IPS-NIHi11 (cell line): ENCODE data around the gene KRTAP5-7.

ENCODE experiments used
- DNase-seq: peaks from one replicate; pipeline ENCODE4 v3.0.0; 2012; ENCODE audit warnings: mixed read lengths, low spot score

Gene KRTAP5-7

GRCh38 chr11:71495286-71496230 is 31.5 kb upstream of the KRTAP5-7 start:
- DNase-seq = no peak

DNA sequence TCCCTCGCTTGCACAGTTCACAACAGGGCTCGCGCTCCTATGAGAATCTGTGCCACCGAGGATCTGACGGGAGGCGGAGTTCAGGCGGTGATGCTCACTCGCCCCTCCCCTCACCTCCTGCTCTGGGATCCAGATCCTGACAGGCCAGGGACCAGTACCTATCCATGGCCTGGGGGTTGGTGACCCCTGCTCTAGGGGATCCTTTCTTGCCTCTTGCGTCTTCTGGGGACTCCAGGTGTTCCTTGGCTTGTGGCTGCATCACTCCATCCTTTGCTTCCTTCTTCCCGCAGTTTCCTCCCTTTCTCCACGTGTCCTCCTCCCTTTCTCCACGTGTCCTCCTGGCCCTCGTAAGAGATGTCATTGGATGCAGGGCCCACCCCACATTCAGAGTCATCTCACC is 30.6 kb upstream of the KRTAP5-7 start:
- no peak for DNase-seq

- DNase-seq = no peak
Observed at GRCh38 chr11:71498091-71498490, 29.0 kb upstream of the KRTAP5-7 start.

- no peak for DNase-seq
Observed at GRCh38 chr11:71499125-71499524, 27.9 kb upstream of the KRTAP5-7 start.

DNA sequence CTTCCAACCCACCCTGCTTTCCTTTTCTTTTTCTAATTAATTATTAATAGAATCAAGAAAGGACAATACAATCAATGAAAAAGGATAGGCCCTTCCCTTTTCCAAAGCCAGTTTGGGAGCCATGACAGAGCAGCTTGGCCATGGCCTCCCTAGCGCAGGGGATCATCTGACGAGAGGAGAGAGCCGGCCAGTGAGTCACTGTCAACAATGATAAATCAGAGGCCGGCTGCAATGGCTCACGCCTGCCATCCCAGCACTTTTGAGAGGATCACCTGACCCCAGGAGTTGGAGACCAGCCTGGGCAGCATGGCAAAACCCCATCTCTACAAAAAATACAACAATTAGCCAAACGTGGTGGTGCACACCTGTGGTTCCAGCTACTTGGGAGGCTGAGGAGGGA is 27.5 kb upstream of the KRTAP5-7 start:
- no peak for DNase-seq

DNA sequence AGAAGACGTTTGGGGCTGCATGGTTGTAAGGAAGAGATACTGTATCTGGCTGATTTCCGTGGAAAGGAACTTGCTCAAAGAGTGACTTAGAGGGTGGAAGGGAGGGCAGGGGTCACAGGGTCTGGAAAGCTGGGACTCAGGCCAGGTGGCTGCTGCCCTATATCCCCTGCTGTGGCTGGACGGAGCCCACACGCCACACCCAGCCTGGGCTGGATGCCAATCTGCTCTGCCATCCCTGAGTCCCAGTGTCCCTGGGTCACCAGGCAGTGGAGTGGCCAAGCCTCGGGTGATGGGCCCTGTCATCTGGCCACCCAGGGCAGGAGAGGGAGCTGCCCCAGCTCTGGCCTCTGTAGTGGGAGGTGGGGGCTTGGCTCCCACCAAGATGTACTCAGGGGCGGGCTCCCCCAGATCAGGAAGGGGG is 26.5 kb upstream of the KRTAP5-7 start:
- no peak for DNase-seq

DNA sequence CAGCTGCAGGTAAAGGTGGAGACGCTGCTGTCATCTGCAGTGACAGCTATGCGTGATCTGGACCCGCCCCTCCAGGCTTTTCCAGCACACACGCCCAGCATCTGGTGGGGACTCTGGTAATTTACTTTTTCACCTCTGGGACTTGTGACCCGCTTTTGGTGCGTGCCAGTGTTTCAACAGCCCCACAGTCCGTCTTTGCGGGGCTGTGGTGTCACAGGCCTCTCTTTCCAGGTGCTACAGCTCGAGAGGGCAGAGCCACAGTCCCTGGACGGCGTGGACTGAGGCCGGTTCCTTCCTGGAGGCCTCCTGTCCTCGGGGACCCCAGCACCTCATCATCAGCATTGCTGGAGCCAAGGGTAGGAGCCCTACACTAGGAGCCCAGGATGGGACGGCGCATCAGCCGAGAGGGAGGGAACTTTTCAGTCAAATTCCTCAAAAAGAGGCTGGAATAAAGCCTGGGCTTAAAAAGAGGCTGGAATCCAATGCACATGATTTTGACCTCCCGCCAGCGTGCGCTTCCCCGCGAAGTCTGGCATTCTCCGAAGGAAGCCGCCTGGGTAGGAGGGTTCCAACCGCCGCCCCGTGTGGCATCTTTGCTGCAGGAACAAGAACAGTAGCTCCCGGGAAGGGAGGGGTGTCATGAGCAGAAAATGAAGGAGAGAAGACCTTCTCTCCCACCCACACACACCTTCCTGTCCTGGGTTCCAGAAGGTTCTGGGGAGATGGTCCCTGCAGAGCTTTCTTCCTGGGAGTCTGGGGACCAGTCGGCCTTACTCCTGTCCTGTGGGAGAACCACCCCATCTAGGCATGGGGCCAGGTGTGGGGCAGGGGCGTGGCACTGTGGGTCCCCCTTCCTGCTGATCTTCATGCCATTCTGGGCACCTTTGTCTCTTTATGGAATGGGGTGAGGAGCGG is 25.7 kb upstream of the KRTAP5-7 start:
- DNase-seq = no peak

DNA sequence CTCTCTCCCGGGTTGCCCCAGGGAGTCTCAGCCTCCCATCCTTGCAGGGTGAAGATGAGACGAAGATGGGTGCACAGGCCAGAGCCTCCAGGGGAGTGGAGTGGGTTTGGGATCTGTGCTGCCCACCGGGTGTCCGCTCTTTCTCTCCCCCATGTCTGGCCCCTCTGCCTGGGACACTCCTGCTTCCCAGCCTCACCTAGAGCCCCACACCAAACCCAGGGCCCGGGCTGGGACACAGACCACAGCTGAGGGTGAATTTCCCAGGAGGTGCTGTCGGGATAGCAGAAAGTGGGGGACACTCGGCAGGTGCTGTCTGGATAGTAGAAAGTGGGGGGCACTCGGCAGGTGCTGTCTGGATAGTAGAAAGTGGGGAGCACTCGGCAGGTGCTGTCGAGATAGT is 25.0 kb upstream of the KRTAP5-7 start:
- DNase-seq = no peak

DNA sequence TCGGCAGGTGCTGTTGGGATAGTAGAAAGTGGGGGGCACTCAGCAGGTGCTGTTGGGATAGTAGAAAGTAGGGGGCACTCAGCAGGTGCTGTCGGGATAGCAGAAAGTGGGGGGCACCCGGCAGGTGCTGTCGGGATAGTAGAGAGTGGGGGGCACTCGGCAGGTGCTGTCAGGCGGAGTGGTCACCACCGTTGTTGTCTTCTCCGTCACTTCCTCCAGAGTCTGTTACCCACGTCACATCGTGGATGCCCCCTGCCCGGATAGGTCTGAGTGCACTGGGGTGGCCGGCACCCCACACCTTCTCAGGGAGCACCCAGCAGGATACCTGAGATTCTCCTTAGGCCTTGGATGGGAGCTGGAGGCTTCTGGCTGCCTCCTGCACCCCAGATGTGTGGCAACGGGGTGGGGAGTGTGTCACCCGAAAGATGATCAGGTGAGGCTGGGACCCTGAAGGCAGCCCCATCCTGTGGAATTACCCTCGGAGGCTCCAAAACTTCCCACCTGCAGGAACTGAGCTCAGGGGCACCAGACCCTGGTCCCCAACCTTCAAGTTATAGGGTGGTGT is 24.1 kb upstream of the KRTAP5-7 start:
- DNase-seq = no peak

DNA sequence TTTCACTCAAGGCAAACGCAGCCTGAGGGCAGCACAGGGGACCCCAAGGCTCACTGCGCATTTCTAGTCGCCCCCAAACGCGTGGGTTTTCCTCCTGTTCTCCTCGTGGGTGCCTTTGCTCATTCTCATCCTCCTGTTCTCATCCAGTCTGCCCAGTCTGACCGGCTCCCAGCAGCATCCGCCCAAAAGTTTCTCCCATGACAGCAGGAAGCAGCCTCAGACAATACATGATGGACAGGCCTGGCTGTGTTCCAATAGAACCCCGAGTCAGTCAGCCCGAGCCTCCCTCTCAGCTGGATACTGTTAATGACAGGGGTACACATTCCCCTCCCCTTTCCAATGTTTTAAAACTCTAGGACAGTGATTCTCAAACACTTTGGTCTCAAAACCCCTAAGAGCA is 22.5 kb upstream of the KRTAP5-7 start:
- DNase-seq = peak; percentile 45

DNA sequence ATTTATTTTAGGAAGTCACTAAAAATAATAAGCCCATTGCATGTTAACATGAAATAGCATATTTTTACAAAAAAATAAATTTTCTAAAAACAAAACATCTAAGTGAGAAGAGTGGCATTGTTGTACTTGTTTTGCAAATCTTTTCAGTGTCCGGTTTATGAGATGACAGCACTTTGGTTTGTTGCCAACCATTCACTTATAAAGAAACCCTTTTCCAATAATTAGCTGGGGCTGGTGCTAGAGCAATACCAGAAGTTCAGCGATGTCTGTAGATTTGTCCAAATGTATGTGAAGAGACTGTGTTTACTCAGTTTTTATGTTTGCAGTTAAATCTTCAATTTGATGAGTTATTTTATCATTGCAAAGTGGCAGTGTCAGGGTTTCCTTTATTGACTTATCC is 22.1 kb upstream of the KRTAP5-7 start:
- DNase-seq = no peak

GRCh38 chr11:71505781-71506180 is 21.3 kb upstream of the KRTAP5-7 start:
- no peak for DNase-seq

GRCh38 chr11:71507102-71507501 is 20.0 kb upstream of the KRTAP5-7 start:
- DNase-seq = no peak

DNA sequence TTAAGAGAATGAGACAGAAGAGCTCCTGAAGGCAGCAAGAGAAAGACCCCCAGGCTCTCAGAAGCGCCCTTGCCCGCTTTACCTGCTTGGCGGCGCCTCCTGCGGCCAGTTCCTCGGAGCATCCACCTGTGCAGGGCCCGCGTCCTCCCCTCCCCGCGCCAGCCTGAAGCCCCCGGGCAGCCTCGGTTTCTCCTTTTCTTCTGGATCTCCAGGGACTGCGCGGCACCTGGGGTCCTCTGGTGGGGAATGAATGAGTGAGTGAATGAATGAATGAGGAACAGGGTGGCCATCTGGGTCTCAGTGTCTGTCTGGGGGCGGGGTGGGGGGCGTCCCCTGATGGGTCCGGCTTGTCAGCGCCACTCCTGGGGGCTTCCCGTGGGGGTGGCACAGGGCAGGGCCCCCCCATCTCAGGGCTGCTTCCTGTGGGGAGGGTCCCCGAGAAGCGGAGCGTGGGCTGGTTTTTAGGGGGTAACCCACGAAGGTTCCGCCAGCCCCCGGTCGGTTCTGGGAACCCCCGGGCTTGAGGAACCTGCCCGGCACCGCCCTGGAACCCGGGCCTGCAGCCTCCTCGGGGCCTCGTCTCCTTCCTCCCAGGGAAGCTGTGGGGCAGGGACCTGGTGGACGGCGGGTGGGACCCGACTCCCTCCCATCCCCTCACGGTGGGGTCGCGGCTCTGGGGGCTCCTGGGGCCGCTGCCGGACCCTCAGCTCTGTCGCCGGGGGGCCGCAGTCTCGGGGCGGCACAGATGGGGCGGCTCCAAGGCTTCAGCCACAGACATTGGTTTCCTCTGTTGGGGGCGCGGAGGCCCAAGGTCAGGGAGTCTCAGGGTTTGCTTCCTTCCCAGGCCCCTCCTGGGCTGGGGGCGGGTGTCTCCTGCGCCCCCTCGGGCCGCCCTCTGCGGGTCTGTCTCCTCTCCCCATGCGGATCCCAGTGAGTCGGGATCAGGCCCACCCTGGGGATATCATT is 8.3 kb upstream of the KRTAP5-7 start:
- no peak for DNase-seq

DNA sequence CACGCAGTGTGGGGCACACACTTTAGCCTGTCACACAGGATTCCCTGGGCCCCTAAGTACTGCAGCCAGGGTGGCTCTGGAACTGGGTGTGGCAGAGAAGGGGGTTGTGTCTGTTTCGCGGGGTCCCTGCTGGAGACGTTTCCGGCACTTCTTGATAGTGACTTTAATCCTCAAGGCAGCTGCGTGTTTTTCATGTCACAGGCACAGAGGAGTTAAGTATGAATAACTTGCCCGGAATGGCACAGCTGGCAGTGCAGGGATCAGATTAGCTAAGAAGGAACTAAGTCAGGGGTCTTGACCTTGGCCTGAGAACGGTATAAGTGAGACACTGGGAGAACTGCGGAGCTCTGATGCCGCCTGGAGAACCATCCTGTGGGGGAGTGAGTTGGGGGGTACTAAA is 7.5 kb upstream of the KRTAP5-7 start:
- no peak for DNase-seq

DNA sequence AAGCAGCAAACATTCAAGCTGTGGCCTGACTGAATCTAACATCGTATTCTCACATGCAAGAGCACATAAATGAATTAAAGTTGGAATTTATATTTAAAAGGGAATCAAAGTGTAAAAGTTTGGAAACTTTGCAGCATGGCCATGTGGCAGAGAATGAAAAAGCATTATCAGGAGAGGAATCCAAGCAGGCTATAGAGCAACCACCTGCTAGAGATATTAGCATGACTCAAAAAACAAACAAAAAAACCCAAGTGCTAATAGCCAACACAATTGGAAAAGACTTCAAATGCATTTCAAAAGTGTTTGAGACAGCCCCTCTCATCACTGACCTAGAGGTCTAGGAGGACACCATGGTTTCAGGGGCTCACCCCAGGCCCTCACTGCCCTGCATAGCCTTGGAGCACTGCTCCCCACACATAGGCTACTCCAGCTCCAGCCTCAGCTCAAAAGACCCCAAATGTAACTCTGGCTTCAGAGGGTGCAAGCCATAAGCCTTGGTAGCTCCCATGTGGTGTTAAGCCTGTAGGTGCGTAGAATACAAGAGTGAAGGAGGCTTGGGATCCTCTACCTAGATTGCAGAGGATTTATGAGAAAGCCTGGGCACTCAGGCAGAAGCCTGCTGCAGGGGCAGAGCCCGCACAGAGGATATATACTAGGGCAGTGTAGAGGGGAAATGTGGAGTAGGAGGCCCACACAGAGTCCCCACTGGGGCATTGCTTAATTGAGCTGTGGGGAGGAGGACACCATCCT is 1.7 kb upstream of the KRTAP5-7 start:
- no peak for DNase-seq

GRCh38 chr11:71525938-71526495 is 1.1 kb upstream of the KRTAP5-7 start:
- DNase-seq = no peak

DNA sequence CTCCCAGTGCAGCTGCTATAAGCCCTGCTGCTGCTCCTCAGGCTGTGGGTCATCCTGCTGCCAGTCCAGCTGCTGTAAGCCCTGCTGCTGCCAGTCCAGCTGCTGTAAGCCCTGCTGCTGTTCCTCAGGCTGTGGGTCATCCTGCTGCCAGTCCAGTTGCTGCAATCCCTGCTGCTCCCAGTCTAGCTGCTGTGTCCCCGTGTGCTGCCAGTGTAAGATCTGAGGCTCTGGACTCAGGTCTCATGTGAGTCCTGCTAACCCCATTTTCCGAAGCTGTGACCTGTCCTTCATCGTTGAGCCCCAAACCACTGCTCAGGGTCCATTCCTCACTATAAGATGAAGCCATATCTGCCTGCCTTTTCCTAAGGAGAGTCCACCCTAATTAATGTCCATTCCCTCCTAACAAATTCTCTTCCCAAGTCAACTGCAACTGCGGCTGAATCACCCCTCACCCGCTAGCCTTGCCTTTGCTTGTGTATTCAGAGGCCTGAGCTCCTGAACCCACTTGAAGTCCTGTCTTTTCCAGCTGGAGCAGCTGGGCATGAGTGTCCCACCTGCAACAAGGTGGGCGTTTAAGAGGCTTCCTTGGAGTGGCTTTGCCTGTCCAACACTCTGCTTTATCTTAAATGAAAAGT is 626 bp downstream of the KRTAP5-7 start:
- DNase-seq = no peak

DNA sequence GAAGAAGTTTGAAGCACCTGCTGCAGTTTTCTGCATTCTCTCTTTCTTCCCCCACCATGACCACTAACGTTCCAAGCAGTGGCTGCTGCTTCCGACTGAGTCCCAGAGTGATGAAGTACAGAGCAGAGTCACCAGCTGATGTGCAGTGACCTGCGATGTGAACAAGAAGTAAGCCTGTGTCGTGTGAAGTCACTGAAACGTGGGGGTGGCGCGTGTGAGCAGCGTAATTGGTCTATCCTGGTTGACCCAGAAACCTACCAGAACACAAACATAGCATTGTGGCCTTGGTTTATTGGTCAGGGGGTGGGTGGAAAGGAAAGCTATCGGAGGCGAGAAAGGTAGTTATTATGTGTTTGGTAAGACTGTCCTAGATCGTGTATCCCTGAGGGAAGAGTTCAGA is 3.5 kb downstream of the KRTAP5-7 start:
- DNase-seq = no peak
